ENCODE data around the gene TEX14. TPM values are rescaled to one million over a fixed set of nuclear protein-coding genes. Genes with fewer than 3 reads are reported as not detected.

Gene TEX14
- total RNA-seq, 4 donors from 2014 or later, result 0.26 to 0.44 TPM; not detected in 2

DNA sequence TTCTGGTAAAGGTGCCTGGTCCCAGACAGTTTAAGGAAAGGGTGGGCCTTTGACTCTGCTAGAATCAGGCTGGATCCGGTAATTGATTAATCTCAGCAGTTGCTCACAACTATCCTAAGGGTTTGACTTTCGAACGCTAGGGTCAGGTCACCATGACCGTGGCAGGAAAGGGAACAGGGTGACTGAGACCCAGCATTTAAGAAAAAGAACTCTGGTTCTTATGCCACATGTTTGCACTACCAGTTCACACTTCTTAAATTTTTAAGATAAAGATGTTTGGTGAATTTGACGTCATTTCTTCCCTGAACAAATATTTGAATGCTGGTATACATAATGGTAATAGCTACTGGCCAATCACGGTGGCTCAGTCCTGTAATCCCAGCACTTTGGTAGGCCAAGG, 52.2 kb downstream of the TEX14 start:
- intact Hi-C loops (cut with DNase I; ENCODE audit: low total_unique reads), result no loop called here
- 85 to 93% methylated on average over 6 of the region's 6 CpGs for WGBS, 2 donors
- DNase-seq (ENCODE audit: low spot score in 2 of 2), result no peak
- TF ChIP-seq POLR2A (IDR thresholded peaks at IDR 0.05), result no peak
- no peak for TF ChIP-seq CTCF (IDR thresholded peaks at IDR 0.05)
- no peak overlapping the region for H3K4me3 ChIP-seq (ENCODE audit: low read depth, poor library complexity, severe bottlenecking)

DNA sequence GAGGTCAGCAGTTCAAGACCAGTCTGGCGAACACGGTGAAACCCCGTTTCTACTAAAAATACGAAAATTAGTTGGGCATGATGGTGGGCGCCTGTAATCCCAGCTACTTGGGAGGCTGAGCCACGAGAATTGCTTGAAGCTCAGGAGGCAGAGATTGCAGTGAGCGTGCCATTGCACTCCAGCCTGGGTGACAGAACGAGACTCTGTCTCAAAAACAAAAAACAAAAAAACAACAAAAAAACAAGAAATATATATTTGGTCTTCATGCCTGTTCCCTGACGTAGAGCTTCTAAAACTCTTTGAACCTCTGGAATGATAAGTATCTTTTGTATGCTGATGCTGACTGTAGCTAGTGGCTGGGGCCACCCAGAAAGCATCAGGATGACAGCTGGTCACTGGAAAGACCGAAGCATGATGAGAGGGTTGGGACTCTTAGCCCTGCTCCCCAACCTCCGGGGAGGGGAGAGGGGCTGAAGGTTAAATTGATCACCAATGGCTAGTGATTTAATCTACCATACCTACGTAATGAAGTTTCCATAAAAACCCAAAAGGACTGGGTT, 54.8 kb downstream of the TEX14 start:
- no peak for TF ChIP-seq POLR2A (IDR thresholded peaks at IDR 0.05)
- no peak for TF ChIP-seq CTCF (IDR thresholded peaks at IDR 0.05)
- intact Hi-C loops (cut with DNase I; ENCODE audit: low total_unique reads), result no loop called here
- no peak overlapping the region for H3K4me3 ChIP-seq (ENCODE audit: low read depth, poor library complexity, severe bottlenecking)

DNA sequence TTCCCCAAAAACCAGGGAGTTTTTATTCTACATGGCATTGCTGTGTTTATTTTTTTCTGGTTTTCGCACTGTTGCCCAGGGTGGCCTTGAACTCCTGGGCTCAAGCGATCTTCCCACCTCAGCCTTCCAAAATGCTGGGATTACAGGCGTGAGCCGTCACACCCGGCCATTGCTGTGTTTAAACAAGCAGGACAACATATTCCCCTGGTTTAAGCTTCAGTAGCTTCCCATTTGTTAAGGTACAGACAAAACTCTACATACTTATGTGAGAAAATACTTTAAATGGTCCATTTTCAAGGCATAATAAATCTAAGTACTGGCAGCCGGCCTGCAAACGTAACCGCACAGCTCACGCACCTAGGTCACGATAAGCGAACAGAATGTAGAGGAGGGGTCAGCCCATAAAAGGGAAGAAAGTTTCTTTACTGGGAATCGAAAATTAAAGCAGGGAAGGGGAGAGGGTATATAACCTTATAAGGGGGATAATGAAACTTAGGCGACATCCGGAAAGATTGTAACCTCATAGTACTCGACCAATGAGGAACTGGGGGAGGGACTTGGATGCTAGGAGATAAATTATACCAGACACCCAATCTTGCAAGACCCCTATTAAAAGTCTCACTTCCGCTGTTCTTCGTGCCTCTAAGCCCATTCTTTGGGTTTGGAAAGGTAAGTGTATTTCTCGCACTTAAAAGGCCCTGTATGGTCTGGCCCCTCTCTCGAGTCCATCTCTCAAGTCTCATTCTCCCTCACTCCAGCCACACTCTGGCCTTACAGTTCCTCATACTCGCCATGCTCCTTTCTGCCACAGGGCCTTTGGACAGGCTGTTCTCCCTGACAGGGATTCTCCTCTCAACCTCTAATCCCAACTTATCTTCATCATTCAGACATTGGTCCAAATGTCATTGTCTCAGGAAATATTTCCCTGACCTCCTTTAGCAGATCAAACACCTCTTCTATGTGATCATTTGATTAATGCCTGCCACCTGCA, 59.2 kb downstream of the TEX14 start:
- whole genome bisulfite sequencing, 2 donors, result 78 to 79% methylated on average over 20 of the region's 20 CpGs
- H3K4me3 ChIP-seq (ENCODE audit: low read depth, poor library complexity, severe bottlenecking), result no peak overlapping the region
- intact Hi-C loops (cut with DNase I; ENCODE audit: low total_unique reads), result no loop called here
- TF ChIP-seq CTCF (IDR thresholded peaks at IDR 0.05) (no peak), POLR2A (IDR thresholded peaks at IDR 0.05) (no peak)
- no peak for DNase-seq (ENCODE audit: low spot score in 2 of 2)

More for the DNA sequence above, 54.8 kb downstream of the TEX14 start:
- DNase-seq (ENCODE audit: low spot score in 2 of 2), result no peak
- 80 to 84% methylated on average over 12 of the region's 12 CpGs for WGBS, 2 donors

- H3K4me3 ChIP-seq (ENCODE audit: low read depth, poor library complexity, severe bottlenecking), result no peak overlapping the region
- TF ChIP-seq CTCF (IDR thresholded peaks at IDR 0.05), result no peak
- TF ChIP-seq POLR2A (IDR thresholded peaks at IDR 0.05), result peak in 1 of 2 donors; percentile 85
- peak; percentile 93 to 99 for DNase-seq (ENCODE audit: low spot score in 2 of 2)
- 1% methylated on average over 30 of the region's 30 CpGs for WGBS, 2 donors
- intact Hi-C loops (cut with DNase I; ENCODE audit: low total_unique reads), result no loop called here
Measured at GRCh38 chr17:58631523-58632323, 60.1 kb downstream of the TEX14 start.

- 27 to 33% methylated on average over 10 of the region's 10 CpGs for WGBS, 2 donors
- DNase-seq (ENCODE audit: low spot score in 2 of 2), result no peak
- intact Hi-C loops (cut with DNase I; ENCODE audit: low total_unique reads), result no loop called here
- TF ChIP-seq CTCF (IDR thresholded peaks at IDR 0.05), result no peak
- H3K4me3 ChIP-seq (ENCODE audit: low read depth, poor library complexity, severe bottlenecking), result no peak overlapping the region
Measured at GRCh38 chr17:58630883-58631522, 60.8 kb downstream of the TEX14 start.

All from lower leg skin (tissue), 4 donors.